HT1080 (cell line): Measurements from ENCODE around the gene GPR25. TPM values are rescaled to one million over a fixed set of nuclear protein-coding genes. Genes with fewer than 3 reads are reported as not detected.

Experiments used
- DNase-seq: peaks from one replicate; pipeline ENCODE4 v3.0.0-alpha.2; 2015; ENCODE audit warnings: low read depth
- polyA plus RNA-seq, 2 experiments: library from polyadenylated mRNA; depleted of rRNA; stranded (reverse); fragments of >200 nt; gene quantifications; 2 replicates each; pipeline ENCODE4 v1.2.3, GENCODE V29; 2015
- total RNA-seq: library from RNA; depleted of rRNA; stranded (reverse); fragments of >200 nt; shearing (Covaris generic); gene quantifications from 2 replicates; pipeline ENCODE4 v1.2.3, GENCODE V29; 2014; rRNA removed

GPR25 gene, protein sequence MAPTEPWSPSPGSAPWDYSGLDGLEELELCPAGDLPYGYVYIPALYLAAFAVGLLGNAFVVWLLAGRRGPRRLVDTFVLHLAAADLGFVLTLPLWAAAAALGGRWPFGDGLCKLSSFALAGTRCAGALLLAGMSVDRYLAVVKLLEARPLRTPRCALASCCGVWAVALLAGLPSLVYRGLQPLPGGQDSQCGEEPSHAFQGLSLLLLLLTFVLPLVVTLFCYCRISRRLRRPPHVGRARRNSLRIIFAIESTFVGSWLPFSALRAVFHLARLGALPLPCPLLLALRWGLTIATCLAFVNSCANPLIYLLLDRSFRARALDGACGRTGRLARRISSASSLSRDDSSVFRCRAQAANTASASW
- not detected in 2 replicates for total RNA-seq
- polyA plus RNA-seq (2015; cell fraction: cytosol; rRNA removed) = not detected in 2 replicates
- polyA plus RNA-seq (2015; cell fraction: nucleus; rRNA removed) = not detected in 2 replicates

DNA sequence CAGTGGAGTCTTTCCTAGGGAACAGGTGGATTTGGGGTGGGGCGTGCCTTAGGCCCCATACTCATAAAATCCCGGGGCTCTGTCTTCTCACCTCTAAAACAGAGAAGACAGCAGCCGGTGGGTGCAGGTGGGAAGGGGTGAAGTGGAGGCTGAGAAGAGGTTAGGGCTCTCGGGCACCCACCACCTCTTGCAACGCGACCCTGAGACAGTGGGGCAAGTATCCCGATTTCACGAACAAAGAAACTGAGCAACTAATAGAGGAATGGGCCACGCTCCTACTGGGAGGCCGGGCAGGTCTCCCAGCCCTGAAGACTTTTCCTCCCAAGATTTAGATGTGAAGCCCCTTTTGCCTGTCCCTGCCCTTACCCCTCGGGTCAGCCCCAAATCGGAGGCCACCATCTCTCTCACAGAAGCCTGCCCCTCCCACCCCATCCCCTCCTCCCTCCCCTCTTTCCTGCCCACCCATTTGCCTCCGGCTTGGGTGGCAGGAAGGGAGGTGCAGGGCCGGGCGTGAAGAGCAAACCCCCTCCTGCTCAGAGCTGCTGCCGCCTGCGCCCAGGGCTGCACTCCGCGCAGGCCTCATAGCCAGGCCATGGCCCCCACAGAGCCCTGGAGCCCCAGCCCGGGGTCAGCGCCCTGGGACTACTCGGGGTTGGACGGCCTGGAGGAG is at the start of gene GPR25:
Gene GPR25, plus strand, starts transcription at position 536 of the 670 bp plus-strand sequence. Its CDS starts 57 bp downstream, at position 593.
- DNase-seq = no peak

DNA sequence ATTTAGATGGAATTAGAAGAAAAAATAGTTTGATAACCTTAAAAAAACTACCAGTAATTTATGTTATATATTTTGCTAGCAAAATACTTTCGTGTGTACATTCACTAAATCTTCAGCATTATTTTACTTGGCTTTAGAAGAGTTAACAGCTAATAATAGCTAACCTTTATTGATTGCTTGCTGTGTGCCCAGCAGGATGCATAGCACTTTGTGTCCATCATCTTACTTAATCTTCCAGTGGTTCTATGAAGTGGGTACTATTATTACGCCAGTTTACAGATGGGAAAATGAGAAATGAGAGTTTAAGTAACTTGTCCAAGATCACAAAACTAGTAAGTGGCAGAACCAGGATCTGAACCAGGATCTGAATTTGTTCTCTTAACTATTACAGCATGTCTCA is 41.7 kb upstream of the GPR25 start:
- DNase-seq = no peak

DNA sequence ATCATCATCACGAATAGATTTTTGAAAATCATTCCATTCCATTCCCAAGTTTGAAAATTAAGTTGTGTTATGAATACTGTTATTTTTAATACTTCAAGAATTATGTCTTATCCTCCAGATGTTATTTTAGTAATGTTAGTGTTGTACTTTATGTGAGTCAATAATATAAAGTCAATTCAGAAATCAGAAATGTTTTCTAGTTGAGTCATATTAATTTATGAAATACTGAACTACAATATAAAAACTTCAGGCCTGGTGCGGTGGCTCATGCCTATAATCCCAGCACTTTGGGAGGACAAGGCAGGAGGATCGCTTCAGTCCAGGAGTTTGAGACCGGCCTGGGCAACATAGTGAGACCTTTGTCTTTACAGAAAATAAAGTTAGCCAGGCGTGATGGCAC is 38.4 kb upstream of the GPR25 start:
- DNase-seq = no peak

DNA sequence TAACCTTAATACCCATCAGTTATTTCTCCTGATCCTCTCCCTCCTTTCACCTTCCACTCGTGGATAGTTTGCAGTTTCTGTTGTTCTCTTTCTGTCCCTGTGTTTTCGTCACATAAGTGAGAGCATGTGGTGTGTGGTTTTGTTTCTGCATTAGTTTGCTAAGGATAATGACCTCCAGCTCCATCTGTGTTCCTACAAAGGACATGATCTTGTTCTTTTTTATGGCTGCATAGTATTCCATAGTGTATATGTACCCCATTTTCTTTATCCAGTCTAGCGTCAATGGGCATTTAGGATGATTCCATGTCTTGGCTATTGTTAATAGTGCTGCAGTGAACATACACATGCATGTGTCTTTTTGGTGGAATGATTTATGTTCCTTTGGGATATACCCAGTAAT is 36.6 kb upstream of the GPR25 start:
- no peak for DNase-seq

DNA sequence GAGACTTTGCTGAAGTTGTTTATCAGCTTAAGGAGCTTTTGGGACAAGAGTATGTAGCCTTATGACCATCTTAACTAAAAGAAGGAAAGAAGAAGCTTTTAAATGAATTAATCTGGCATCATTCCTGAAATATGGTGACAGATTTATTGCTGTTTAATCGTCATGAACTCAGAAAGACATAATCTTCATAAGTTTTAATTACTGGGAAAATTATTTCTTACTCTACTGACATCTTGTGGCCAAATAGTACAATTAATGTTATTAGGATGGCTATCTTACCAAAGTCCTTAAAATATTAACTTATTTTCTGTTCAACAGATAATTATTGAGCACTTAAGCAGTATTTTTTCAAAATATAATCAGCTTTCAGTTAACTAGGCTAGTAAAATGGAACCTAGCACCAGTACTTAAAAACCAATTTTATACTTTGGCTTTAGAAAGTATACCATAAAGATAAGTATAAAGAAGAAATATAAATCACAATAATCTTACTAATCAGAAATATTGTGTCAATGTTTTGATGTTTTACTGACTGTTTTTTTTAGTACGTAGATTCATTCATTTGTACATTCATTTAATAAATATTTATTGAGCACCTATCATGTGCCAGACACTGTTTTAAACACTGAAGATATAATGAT is 34.7 kb upstream of the GPR25 start:
- DNase-seq = no peak

DNA sequence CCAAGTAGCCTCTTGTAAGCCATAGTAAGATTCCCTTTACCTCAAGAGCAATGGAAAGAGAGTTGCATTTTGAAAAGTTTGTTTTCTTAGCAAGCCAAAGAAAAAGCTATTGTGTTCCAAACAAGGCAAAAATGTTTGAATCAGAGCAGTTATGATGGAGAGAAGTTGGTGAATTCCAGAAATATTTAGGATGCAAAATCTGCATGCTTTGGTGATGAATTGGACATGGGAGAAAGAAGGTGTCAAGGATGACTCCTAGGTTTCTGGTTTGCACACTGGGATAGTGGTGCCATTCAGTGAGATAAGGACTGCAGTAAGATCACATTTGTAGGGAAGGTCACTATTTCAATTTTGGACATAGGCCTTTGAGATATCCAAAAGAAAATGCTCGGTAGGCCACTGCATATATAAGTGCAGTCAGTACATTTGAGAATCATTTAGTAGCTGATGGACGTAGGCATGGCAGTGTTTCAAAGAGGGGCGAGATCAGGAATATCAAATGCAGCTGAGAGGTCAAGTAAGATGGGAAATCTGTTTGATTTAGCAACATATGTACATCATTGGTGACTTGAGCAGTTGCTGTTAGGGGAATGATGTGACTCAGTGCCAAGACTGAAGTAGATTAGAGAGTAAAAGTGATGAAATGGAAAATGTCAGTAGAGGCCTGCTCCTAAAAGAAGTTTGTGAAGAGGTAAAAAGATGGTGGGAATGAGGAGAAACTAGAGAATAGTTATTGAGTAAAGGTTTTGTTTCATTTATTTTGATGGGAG is 33.9 kb upstream of the GPR25 start:
- peak; percentile 42 for DNase-seq

DNA sequence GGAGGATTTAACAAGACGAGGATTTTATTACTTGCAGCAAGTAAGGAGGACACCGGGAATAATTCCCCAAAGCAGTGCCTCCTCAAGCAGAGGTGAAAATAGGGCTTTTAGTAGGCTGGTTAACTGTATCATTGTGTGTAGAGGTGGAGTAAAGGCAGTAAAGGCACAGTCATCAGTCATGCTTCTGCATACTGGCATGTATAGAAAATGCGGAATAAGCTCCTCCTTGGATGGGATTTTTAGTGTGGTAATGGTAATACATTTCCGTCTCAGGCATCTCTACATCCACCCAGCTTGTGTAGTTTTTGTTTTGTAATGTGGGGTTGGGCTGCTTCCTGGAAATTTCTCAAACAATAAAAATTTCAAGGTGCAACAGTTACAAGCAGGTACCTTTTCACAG is 27.4 kb upstream of the GPR25 start:
- no peak for DNase-seq

DNA sequence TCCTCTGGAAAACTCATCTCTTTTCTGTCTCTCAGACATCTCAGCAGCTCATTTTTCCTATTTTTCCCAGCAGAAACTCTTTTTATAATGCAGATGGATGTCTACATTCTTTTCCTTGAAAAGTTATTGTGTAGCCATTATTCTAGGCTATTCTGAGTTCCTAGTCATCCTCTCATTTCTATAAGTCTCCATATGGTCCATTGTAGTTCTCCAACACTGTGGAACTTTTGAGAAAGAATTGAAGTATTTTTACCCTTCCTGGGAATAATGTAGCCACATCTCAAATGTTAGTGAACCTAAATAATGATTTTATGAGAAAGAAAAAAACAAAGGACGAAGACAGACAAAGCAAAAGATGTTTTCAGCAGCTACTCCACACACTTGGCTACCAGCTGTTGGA is 26.4 kb upstream of the GPR25 start:
- DNase-seq = no peak

DNA sequence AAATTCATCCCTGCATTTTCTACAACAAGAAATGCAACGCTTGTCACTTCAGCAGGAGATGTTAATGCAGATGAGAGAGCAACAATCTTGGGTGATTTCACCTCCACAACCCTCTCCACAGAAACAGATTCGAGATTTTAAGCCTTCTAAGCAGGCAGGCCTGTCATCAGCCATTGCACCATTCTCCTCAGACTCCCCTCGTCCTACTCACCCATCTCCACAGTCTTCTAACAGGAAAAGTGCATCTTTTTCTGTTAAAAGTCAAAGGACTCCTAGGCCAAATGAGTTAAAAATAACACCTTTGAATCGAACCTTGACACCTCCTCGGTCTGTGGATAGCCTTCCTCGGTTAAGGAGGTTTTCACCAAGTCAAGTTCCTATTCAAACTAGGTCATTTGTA is 23.4 kb upstream of the GPR25 start:
- no peak for DNase-seq

DNA sequence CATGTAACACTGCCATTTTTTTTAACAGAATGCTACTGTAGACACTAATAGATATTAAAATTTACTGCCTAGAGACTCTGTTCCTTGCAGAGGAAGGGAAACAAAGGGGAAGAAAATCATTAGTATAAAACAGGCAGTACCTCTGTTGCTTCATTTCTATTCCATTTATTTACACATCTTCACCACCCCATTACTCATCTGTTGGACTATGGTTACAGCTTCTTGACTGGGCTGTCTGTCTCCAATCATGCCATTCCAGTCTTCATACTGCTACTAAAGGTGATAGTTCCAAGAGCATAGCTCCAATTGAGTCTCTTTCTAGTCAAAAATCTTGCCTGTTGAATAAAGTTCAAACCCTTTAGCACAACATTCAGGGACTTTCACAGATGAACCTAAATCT is 22.2 kb upstream of the GPR25 start:
- DNase-seq = no peak

DNA sequence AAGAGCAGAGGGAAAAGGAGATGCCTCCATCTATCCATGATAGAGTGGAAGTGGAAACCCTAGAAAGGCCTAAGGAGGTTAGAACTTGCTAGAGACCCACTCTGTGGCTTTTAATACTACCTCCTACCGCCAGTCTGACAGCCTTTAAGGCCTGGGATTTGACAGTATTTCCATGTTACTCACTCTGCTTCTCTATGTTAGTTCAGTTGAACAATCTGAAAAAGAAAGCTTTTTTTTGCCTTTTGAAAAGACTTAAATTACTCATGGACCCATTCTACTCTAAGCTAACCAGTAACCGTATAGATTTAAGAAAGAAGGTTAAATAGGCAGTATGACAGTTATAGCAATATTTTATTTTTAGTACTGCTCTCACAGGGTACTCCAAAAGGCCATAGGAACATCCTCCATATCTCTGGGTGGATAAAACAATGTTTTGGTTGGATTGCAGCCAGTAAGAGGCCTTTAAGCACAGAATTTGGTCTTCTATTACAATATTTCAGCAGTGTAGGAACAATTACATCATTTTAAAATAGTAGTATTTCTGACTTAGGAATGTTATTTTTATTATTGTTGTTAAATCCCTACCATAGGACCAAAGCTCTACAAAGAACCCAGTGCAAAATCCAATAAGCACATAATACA is 15.9 kb upstream of the GPR25 start:
- DNase-seq = no peak

DNA sequence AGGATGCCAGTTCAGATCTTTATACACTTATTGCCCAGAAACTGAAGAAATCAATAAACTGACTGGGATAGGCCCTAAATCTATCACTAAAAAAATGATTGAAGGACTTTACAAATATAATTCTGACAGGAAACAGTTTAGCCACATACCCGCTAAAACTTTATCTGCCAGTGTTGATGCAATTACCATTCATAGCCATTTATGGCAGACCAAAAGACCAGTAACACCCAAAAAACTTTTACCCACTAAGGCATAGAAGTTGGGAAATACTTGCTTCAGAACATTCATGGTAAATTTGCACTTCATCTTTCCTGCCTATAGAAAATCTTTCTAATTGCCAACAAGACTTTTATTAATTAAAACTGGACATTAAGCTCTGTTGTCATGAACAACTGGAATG is 15.0 kb upstream of the GPR25 start:
- DNase-seq = no peak

DNA sequence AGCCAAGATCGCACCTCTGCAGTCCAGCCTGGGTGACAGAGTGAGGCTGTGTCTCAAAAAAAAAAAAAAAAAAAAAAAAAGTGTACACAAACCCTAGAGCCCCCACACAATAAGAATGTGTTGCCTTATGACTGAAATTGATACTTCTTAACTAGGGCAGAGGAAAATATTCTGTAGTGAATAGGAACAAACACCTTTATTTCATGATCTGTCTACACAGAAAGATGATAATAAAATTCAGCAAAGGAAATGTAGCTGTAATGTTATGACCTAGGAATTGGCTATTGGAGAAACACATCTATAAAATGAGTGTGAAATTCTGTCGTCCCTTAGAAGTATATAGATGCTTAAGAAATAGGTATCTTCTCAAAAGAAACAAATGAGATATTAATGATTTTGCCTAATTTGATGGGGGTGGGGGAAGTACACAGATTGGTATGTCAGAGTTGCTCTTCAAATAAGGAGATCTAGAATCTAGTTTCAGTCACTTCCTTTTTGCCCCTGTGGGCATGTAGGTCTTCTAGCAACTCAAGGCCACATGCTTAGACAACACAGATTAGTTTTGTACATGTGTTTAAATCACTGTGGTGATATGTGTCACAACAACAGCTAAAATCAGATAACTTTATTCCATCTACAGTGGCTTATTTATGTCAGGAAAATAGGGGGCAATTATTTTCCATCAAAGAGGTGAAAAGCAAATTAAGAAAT is 10.7 kb upstream of the GPR25 start:
- no peak for DNase-seq

DNA sequence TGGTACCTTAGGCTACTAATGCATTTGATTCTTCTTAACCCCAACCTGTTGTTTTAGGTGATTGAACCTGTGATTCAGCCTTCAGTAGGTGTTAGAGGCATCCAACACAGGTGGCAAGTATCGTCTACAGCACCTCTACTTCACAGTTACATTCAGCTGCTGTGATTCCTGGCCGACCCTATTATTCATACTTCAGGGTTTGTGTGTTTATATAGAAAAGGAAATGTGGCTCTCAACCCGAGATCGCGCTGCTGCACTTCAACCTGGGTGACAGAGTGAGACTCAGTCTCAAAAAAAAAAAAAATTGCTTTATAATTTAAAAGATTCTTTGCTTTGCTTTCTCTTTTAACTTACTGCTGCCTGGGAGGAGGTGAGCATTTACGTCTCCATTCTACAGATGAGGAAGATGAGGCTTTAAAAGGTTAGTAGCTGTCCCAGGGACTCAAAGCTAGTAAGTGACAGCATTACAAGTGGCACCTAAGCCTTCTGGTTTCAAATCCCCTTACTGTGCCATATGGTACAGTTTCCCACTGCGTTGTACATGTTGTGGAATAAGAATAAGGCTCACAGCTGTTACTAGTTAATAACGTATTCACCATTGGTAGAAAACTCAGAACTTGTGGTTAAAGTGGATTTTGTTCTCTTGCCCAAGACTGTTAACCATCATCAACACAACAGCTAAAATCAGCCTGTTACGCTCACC is 9.9 kb upstream of the GPR25 start:
- no peak for DNase-seq

DNA sequence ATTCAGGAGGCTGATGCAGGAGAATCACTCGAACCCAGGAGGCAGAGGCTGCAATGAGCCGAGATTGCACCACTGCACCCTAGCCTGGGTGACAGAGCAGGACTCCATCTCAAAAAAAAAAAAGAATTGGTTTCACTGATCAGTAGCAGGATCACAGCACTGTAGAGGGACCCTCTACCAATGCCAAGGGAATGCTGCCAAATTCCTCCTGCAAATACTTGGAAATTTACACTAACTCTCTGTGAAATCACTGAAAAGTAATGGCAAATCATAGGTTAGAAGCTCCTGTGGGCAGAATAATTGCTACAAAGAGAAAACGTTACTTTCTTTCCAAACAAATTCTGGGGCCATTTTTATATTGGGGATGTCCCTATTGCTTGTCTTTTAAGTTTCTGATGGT is 6.7 kb upstream of the GPR25 start:
- DNase-seq = no peak

DNA sequence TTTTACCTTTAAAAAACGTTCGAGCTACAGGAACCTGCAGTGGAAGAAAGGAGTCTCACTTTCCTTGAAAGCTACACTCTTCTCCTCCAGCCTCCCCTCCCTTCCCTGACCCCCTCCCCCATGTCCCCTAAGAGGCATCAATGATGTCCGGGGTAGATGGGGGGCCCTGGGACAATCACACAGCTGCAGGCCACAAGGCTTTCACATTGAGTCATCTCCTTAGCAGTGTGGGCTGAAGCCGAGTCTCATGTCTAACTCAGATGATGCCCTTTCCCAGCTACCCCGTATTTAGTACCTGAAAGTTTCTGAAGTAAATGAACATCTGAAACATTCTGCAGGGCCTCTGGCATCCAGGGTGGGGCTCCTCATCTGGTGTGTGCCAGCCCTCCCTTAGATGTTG is 6.3 kb upstream of the GPR25 start:
- DNase-seq = no peak

DNA sequence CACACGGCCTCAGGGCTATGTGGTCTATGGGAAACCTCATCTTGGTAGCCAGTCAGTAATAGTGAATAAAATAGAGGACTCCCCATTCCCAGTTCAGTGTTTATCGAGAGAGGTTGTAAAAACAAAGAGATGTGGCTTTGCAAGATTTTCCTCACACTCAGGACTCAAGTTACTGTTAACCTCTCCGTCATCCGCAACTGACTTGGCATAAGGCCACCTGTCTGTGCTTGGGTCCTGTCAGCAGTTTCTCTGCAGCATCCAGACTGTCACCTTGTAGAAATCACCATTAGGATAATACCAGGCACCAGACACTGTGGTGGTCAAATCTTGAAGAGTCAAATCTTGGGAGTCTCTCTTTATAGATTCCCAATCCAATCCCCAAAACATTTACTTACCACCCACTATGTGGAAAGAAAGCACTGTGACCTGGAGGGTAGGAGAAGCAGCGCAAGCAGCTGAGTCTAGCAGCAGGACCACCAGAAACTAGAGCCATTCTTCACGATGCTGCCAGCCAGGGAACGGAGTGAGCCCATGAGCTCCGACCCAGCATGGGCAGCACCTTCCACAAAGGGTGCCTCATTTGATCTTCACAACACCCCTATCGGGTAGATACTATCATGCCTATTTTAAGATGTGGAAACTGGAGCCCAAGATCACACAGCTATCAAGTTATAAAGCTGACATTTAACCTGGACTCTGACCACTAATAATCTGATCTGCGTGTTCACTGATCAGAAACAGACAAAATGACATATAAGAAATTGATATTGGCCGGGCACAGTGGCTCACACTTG is 5.6 kb upstream of the GPR25 start:
- no peak for DNase-seq

DNA sequence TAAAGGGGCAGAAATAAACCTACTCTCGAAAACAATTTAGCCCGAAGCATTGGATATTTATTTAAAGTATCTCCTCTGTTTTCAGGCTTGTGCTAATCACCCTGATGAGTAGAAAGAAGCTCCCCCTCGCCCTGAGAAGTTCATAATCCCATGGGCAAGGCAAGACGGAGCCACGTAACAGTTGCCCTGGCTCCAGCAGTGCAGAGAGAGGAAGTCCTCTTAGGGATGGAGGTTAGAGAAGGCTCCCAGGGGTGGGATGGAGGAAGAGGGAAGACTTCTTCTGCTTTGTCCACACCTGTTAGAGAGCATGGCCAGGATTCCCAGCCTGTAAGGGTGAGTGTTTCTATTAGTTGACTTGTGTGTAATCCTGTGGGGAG is 3.4 kb upstream of the GPR25 start:
- no peak for DNase-seq

DNA sequence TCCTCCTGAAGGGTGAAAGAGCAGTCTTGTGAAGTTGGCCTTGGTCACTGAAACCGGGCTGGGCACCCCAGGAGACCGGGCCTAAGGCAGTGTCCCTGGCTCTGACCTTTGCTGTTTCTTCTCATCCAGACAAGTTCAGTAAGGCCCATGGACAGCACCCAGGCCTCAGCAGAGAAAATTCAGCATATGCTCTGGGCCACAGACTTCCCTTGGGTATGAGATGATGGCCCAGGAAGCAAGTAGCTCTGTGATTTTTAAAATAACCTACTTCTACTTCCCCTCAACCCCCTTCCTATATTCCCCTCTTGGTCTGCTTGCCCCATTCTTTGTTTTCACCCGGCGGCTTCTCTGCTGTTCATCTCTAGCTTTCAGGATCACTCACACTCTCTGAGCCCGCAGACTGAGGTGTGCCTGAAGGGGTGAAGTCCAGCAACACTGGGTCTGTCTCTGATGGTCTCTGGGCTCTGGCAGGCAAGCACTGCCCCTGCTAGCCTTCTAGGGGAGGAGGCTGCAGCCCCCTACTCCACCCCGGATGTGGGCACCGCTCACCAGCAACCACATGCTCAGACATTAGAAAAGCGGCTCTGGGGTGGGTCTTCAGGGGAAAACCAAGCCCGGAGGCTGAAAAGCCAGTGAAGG is 2.9 kb upstream of the GPR25 start:
- DNase-seq = no peak
